Activated T-helper 9 cell treated with anti-CD3 and anti-CD28 coated beads, Interleukin-2, amount 50 U/mL, for 16 hours (primary cell): ENCODE data around the gene PYGO1.
"Not testable (repeated sequence)": the region's sequence is repeated elsewhere in the genome, so short reads cannot be mapped to it uniquely, and the experiment has no call there.

ENCODE experiments used
- DNase-seq: peaks from one replicate; pipeline ENCODE4 v3.0.0-alpha.2; 2020; ENCODE audit warnings: low read depth

The PYGO1 gene

DNA sequence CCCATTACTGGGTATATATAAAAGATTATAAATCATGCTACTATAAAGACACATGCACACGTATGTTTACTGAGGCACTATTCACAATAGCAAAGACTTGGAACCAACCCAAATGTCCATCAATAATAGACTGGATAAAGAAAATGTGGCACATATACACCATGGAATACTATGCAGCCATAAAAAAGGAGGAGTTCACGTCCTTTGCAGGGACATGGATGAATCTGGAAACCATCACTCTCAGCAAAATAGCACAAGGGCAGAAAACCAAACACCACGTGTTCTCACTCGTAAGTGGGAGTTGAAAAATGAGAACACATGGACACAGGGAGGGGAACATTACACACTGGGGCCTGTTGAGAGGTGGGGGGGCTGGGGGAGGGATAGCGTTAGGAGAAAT, 82.7 kb downstream of the PYGO1 start:
- not testable (repeated sequence) for DNase-seq

DNA sequence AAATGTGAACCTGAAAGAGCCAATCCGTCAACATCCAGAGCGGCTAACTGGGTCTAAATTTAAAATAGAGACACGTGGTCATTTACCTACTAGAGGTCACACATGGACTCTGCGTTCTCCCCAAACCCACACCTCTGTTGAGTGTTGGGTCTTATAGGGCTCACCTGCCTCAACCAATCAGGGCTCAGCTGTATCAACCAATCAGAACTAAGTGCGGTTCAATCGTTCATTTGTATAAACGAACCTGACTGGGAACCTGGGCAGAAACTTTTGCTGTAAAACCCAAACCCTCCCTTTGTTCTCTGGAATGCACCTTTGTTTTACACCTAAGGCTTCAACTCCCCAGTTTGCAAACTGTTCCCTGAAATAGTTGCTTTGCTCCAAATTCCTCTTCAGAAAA, 89.0 kb downstream of the PYGO1 start:
- DNase-seq: no peak

- peak; percentile 49 for DNase-seq
Measured at GRCh38 chr15:55498109-55498938, 89.8 kb downstream of the PYGO1 start.

- DNase-seq: no peak
Measured at GRCh38 chr15:55496716-55497115, 91.4 kb downstream of the PYGO1 start.

DNA sequence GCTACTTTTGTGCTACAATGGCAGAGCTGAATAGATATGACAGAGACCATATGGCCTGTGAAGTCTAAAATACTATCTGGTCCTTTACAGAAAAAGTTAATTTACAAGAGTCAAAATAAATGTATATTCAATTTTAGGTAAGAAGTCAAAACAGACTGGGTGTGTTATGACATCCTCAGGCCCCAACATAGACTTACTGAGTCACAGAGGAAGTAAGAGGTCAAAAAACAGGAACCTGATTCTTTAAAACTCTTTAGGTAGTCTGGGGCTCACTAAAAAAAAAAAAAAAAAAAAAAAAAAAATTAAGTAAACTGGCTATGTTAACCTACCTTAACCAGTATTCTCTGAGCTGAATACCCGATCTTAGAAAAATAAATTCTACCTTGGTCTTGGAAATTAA, 93.2 kb downstream of the PYGO1 start:
- no peak for DNase-seq

GRCh38 chr15:55488952-55489600, 99.1 kb downstream of the PYGO1 start:
- DNase-seq: not testable (repeated sequence)
